CD4-positive, alpha-beta T cell treated with Interleukin-12 subunit alpha and Interleukin-12 subunit beta, for 1 hour (primary cell): ENCODE data around the gene PIGR.

Source experiments
- DNase-seq: peaks from one replicate; pipeline ENCODE4 v3.0.0-alpha.2; 2020

Gene PIGR

DNA sequence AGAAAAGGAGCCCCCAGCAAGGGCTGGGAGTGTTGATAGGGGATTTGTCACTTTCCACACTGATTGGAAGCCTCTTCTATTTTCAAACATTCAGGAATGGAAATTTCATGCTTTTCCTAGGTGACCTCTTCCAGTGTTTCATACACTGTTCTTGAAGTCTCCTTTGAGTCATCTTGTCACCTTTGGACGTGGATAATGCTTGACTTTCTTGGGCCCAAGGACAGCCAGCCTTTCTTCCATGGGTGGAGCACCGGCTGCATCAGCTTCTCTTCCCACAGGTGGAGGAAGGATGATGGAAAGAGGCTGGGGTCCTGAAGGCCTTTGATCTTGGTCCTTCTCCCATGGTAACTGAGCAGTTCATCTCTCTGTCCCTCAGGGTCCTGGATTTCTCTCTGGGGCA lies 11.9 kb upstream of the PIGR start:
- no peak for DNase-seq

DNA sequence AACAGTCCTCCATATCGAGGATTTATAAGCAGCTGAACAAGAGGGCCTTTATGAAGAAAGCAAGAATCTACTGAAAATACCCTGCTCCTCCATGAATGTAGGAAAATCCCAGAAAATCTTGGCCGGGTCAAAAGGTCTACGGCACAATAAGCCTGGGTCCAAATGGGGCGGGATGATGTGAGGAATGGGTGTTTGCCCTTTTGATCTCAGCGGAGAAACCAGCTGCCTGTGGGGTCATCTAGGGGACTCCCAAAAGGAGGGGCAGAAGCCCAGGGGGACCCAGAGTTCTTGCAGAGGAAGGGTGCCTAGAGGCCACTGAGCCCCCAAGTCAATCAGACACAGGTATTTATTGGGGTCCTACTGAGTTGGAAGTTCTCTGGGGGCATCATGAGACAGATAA lies 11.4 kb upstream of the PIGR start:
- no peak for DNase-seq

DNA sequence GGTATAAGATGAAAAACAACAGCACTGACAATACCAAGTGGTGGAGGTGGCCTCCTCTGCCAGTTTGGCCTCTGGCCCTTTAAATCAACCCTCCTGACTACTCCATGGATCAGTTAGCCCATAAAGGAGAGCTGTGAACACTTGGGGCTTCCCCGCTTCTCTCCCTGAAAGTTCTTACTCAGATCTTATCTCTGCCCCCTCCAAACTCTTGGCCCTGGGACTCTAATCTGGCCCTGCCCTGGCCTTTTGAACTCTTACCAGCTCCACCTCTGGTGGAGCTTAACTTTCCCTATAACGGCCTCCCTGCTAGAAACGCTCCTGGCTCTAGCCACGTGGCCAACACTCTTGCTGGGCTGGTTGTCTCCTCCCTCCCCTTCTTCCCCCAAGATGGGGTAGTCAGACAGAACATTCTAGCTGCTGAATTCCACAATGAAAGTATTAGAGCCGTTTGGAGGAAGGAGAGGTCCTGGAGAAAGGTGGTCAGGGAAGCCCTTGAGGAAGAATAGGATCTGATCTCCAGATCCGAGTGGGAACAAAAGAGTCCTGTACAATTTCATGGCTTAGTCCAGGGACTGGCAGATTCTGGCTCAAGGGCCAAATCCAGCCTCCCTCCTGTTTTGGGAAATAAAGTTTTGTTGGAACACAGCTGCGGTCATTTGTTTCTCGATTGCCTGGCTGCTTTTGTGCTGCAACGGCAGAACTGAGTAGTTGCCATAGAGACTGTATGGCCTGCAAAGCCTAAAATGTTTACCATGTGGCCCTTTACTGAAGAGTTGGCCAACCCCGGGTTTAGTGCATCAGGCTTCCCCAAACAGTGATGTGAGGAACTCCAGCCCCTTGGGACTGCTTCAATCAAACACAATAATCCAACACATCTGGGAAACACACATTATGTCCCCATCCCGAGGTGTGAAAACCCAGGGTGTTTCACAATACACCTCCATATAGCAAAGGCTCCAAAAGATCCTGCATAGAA lies 9.5 kb upstream of the PIGR start:
- DNase-seq = no peak

DNA sequence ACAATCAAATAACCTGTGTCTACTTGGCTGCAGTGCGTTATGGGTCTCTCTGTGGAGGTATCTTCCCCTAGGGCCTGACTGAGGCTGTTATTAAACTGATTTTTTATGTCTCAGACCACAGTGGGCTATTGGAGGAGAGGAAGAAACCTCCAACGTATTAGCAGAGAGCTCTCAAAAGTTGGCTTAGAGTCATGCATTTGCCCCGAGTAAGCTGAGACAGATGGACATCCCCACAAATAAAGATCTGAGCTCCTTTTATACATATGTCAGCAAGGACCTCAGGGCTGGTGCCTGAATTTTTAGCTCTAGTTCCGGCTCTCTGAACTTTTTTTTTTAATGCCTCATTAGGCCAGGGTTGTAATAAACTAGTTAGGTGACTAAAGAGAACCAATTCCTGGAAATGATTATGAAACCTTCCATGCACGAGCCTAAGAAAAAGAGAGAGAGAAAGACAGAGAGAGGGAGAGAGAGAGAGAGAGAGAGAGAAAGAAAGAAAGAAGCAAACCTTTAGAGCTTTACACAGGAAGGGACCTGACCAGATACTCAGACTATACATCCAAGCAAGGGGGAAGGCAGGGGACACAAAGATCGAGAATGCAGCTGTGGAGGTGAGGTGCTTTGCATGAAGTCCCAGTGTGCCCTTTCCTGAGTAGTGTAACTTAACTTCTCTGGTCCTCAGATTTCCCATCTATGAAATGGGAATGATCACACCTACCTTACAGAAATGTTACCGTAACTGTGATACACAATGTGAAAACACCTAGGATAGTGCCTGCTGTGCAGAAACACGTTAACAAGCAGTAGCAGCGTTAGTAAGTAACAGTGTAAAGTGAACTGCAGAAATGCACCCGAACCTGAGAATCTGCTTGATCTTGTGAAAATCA lies 8.4 kb upstream of the PIGR start:
- no peak for DNase-seq

DNA sequence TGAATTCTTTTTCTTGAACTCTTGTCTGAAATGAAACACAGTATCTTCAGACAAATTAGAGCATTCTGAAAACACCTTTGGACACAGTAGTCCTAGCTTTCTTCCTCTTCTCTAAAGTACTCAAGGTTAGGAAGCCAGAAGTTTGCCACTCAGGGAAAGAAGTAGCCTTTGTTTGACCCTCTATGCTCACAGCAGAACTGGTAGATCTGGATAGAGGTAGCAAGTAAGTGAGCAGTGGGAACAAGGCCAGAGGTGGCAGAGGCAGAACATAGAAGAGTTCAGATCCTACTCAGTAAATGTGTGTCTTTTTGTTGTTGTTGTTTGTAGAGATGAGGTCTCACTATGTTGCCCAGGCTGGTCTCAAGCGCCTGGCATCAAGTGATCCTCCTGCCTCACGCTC lies 7.4 kb upstream of the PIGR start:
- DNase-seq = no peak

DNA sequence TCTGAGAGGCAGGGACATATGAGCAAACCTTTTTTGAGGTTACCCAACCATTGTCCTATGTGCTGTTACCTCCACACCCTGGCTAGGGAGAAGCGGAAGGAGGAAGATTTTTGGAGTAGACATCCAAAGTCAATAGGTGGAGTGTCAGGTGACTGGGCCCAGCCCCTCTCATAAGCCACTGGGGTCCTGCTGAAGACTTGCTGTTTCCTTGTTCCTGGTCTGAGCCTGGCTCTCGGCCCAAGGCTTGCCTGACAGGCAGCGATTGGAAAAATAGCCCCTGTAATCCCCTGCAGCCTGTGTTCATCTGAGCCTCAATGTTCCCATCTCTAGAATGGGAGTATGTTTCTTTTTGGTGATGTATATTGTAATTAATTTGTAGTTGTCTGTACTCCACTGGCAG lies 6.9 kb upstream of the PIGR start:
- DNase-seq = no peak

DNA sequence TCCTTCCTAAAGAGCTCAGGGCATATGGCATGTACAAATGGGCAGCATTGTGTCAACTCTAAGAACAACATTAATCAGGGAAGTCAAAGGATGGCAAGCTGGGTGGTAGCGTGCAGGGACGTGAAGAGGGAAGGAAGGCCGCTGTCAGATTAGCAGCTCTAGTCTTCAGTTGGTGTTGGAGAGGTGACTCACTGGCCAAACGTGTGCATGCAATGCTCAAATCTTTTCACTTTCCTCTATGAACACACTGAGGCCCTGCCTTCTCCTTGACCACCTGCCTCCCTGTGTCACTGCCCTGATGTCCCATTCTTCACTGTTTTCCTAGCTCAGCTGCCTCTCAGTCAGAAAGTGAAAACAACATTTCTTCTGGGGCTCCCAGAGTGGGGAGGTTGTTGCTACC lies 5.9 kb upstream of the PIGR start:
- DNase-seq = no peak

DNA sequence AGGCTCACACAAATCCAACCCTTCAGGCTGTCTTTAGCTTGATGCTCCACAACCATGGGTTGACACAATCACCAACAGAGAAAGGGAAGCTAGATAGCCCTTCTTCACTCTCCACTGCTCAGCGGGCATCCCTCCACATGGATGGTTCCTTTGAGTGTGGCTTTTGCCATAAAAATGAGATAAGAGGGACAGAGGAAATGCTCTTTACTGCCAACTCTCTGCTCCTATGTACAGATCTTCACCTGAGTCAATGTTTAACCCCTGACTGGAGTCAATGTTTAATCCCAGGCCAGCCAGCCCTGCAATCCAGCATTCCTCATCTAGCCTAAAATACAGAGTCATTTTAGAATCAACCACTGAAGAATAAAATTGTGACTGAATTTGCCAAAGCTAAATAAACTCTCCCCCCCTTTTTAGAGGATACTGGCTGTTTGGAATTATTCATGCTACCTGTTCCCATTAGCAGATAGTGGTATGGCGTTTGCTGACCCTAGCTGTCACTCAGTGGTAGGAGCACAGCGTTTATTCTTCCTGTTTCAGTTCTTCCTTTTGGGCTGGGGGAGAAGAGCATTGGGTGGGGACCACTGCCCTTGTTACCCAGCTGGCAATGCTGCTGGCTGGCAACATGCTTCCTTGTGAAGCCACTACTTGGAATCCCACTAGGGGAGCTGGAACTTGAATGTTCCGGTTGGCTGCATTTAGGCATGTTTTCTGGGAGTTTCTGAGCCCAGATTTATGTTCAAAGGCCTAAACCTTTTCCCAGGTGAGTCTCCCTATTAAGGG lies 5.2 kb upstream of the PIGR start:
- no peak for DNase-seq

DNA sequence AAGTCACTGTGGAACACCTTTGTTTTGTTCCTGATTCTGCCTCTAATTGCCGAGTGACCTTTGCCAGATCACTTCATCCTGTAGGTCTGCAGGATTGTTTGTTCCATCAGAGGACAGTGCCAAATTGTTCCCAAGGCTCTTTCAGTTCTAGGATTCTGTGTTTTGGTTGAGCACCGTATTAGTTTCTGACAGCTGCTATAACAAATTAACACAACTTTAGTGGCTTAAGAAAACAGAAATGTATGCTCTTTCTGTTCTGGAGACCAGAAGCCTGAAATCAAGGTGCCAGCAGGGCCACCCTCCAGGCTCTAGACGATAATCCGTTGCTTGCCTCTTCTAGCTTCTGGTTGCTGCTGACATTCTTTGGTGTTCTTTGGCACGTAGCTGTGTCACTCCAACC lies 3.4 kb upstream of the PIGR start:
- DNase-seq = no peak

DNA sequence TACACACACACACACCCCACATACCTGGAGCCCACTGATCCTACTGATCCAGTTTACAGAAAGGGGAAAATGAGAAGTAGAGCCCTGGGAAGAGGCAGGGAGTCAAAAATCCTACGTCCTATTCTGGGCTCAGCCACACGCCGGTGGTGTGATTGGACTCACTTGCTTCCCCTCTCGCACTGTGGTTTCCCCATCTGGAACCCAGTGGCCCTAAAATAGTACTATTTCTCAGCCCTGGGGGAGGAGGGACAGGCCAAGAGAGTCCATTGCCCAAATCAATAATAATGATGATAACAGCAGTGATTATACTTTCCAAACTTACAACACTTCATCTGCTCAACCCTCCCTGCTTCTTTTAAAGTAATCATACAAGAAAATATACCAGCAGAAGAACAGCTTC lies 2.9 kb upstream of the PIGR start:
- DNase-seq = no peak

DNA sequence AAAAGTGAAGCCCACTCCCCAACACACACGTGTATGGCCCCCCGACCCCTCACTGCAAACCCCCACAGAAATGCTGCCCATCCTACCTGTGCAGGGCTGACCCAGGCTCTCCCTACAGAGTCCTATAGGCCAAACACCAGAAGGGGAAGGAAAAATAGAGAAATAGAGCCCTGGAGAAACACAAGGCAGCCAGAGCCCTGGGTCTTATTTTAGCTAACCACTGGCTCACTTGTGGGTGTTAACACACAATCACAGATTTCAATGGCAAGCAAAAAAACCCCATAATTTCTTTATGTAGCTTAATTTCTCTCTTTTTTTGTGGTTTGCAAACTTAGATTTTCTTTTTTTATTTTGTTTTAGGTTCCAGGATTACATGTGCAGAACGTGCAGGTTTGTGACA lies 989 bp upstream of the PIGR start:
- no peak for DNase-seq

DNA sequence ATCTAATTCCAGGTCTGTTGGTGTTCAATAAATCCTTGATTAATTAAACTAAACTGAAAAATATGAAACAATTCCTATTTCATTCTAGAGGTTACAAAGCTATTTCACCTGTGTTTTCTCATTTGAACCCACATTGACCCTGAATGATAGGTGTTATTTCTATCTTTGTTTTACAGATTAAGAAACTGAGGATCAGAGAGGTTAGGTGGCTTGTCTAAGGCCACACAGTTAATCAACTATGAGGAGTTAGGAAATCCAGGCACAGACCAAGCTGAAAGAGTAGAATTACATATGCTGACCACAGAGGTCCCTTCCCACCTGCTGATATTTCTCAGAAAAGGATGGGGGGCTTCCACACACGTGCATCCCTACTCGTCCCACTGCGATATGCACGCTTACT lies 487 bp downstream of the PIGR start:
- DNase-seq = no peak

DNA sequence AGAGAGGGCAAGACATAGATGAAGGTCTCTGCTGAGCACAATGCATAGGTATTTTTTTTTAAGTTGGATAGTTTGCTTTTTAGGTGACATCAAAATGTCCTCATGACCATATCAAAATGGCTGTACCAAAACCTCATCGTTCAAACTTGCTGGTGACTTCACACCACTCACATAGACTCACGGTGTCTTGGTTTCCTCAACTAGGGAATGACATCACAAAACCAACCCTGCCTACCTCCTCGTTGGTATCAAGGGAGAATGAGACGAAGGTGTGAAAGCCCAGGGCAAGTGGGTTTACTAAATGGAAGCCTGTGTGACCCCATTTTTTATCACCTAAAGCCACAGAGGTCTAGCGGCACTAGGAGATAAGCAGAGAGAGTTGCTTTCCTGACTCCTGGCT lies 1.6 kb downstream of the PIGR start:
- DNase-seq = peak; percentile 23

DNA sequence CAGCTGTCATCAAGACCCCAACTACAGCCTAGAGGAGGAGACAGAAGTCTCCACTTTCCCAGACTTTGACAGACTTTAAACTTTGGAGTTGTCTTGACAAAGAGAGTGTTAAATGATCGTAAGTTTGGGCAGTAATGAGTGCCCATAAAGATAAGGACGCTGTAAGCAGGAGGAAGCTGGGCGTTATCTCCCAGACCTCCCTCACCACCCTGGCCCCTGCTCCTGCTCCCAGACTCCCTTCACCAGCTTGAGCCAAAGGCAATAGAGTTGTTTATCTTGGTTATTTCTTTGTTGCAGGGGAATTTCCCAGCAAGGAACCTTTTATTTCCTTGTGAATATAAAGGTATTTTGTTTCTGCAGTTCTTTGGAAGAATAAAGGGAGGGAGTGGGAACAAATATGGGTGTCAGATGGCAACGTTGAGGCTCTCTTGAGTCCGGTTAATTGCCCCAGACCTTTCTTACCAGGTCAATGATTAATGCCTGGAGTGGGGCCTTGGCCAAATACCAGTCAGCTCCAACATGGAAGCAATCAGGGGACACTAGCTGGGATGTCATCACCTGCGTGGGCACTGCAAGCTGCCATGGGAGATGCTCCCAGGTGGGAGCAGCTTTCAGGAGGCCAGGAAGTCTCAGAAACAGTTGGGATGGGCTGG lies 4.4 kb downstream of the PIGR start:
- no peak for DNase-seq

DNA sequence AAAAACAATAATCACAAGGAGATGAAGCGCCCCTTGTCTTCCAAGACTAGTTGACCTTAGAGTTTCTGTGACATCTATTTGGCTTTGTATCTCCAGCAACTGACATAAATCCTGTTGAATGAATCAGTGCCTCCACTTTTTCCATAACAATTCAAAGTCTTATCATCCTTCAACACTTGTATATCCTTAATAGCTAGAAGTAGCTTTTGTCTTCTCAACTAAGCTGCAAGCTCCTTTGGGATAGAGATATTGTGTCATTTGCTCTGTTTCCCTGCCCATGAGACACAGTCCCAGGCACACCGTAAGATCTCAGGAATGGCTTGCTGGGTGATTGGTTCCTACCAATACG lies 5.7 kb downstream of the PIGR start:
- no peak for DNase-seq

DNA sequence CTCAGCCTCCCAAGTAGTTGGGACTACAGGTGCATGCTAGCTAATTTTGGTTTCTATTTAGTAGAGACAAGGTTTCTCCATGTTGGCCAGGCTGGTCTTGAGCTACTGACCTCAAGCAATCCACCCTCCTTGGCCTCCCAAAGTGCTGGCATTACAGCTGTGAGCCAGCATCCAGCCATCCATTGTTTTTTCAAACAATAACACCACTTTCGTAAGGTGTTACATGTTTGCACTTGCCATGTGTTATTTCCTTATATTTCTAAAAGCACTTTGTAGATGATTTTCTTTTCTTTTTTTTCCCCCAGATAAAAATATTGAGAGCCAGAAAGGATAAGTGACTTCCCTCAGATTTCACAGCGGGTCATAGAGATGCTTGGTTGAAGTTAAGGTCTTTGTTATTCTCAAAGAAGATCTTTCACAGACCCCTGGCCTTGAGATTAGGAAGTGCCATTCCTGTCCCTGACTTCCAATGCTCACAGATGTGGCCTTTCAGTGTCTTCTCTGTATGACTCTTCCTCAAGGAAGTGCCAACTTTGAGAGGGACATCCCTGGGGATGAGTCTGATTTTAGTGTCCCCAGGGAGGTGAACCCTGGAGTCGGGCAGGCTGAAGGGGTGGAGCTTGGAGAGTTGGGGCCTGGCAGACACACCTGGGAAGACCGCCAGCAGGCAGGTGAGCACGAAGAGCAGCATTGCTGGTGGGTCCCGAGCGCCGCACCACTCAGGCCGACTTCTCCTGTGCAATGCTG lies 6.3 kb downstream of the PIGR start:
- DNase-seq = no peak

DNA sequence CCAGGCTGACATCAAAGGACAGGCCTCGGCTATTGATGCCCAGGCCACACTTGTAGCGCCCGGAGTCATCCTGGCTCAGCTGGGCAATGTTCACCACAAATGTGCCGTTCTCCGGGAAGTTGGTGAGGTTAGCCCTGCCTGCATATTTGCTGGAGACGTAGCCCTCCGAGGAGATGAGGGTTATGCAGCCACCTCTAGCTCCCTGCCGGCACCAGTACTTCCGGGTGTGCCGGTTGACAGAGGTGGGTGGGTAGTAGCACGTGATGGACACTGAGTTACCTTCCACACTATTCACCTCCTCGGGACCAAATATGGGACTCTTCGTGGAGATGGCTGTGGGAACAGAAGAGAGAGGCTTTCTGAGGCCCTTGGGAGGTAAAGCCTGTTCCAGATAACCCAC lies 7.1 kb downstream of the PIGR start:
- no peak for DNase-seq

DNA sequence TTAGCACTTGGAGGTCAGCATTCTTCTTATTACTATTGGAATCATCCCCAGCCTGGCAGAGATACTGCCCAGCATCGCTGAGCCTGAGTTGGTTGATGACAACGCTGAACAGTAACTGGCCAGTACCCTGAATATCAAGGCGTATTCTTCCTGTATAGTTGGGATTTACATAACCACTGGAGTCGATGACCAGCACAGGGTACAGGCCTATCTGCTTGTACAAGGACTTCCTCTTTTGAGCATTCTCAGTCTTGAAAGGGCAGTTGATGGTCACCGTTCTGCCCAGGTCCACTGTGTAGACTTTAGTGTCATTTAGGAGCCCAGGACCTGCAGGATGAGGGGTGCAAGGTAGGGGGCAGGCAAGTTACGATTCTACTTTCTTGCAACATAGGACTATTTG lies 8.8 kb downstream of the PIGR start:
- no peak for DNase-seq

DNA sequence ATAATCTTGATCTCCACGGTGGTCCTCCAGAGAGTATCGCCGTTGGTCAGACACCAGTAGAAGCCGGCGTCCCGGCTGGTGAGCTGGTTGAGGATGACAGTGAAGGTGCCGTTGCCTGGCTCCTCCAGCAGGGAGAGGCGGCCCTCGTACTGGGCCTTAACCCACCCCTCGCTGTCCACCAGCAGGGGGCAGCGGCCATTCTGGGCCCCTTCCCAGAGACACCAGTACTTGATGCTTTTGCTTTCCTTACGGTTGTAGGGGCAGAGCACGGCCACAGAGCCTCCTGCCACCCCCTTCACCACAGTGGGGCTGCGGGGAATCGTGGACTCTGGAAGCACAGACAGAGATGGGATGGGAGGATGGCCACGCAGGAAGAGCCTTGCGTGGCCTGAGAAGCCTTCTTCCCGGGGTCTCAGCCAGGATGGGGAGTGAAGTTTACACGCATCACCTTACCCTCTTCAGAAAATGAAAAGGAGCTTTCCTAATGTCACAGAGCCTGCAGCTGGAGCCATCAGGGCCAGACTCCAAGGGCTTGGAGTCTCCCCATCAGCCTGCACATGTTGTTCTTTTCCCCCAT lies 10.7 kb downstream of the PIGR start:
- DNase-seq = peak; percentile 41

DNA sequence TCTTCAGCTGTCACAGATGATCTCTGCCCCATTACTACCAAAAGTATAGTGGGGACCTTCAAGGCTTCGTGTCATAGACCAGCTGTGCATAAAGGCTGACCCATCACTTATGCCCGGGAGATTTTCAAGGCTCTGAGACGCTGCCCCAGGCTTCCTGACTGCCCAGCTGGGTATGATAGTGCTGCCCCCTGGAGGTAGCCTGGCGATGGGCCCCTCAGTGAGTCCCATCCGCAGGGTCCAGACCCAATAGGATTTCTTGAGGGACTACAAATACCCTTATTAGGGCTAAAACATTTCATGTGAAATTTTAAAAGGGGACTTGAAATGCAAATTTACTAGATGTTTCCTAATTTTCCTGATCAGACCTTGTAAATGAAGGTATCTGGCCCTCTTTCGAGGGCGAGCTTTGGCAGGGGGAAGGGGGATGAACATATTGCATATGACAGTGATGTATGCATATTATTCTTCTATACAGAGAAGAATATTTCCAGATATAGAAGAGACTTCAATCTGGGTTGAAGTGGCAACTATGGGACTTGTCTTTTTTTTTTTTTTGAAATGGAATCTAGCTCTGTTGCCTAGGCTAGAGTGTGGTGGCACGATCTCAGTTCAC lies 12.8 kb downstream of the PIGR start:
- peak; percentile 79 for DNase-seq

DNA sequence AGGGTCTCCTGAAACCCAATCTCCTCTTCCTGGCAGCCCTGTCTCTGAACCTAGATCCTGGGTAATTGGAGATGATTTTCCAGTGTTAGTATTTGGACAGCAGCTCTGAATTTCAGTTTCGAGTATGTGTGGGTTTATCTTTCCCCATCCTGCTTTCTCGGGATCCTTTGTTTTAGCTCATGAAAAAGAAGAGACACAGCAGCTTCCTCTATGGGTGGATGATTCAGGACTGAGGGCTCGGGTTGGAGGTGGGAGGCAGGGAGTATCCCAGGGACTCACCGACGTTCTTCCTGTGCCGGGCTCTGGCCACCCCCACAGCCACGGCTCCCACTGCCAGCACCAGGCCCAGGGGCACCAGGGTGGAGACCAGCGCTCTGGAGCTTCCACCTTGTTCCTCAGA lies 14.1 kb downstream of the PIGR start:
- DNase-seq = no peak
